Spinal cord (tissue), 10 donors: ENCODE data around the gene SENP1. TPM values are rescaled to one million over a fixed set of nuclear protein-coding genes. Genes with fewer than 3 reads are reported as not detected.

Experiments
- DNase-seq, 6 donors: peaks; one replicate each; pipeline versions ENCODE4 v3.0.0 to v3.0.0-alpha.2; 2013 to 2015; ENCODE audit warnings: low spot score in 6 of 6, low read depth in 4 of 6
- H3K27ac ChIP-seq: one replicate; pipeline ENCODE4 v1.5.1; 2013; ENCODE audit warnings: low read depth, low read length, control low read depth
- H3K27me3 ChIP-seq: one replicate; pipeline ENCODE4 v1.6.1; 2013; ENCODE audit warnings: low read length; ENCODE audit not compliant: control insufficient read depth, insufficient read depth
- H3K36me3 ChIP-seq: one replicate; pipeline ENCODE4 v1.6.1; 2013; ENCODE audit warnings: low read length; ENCODE audit not compliant: control insufficient read depth, insufficient read depth
- H3K4me1 ChIP-seq: one replicate; pipeline ENCODE4 v1.6.1; 2013; ENCODE audit warnings: low read length; ENCODE audit not compliant: control insufficient read depth, insufficient read depth
- H3K4me3 ChIP-seq: one replicate; pipeline ENCODE4 v1.5.1; 2013; ENCODE audit warnings: low read depth, low read length, control low read depth
- H3K9me3 ChIP-seq: one replicate; pipeline ENCODE4 v1.6.1; 2013; ENCODE audit warnings: low read length; ENCODE audit not compliant: control insufficient read depth, insufficient read depth
- WGBS: methylation state at CpG from one replicate; pipeline ENCODE4 v1.1.5; 2013; ENCODE audit warnings: missing lambda C conversion rate; ENCODE audit not compliant: insufficient coverage; 5-methylcytosine and 5-hydroxymethylcytosine counted together
- polyA plus RNA-seq, 2 donors: library from polyadenylated mRNA; unstranded; fragments of 120-200 nt; gene quantifications; one replicate each; pipeline ENCODE4 v1.2.1, GENCODE V29; 2013; ENCODE audit not compliant: insufficient read length in 2 of 2
- total RNA-seq, 2 donors: library from RNA; depleted of rRNA in 1 of 2; stranded (reverse); fragments of 120-200 nt in 1 of 2; fragments of >200 nt in 1 of 2; gene quantifications; one replicate each; pipeline versions ENCODE4 v1.2.3 to v1.2.4, GENCODE V29; 2013 to 2014
- donor health status: healthy.

SENP1 gene
- total and polyA plus RNA-seq, 4 donors: 12.3 to 30.2 (median 20.0) TPM

GRCh38 chr12:48024735-48025134 is 81.1 kb downstream of the SENP1 start:
- H3K27me3 ChIP-seq: peaks cover 10% of the 10 kb centered on the region

GRCh38 chr12:48023386-48023785 is 82.5 kb downstream of the SENP1 start:
- H3K4me1 ChIP-seq: peaks cover 26% of the 10 kb centered on the region
- H3K27me3 ChIP-seq: peaks cover 15% of the 10 kb centered on the region
- no peak overlapping the region for H3K4me3 ChIP-seq
- peak in 1 of 6 donors; percentile 7 for DNase-seq
- no peaks in the 10 kb centered on the region for H3K36me3 ChIP-seq
- WGBS: 42% methylated on average over 4 of the region's 5 CpGs
- no peak overlapping the region for H3K27ac ChIP-seq
- no peaks in the 10 kb centered on the region for H3K9me3 ChIP-seq

More at GRCh38 chr12:48024735-48025134, 81.1 kb downstream of the SENP1 start:
- no peak for DNase-seq
- H3K36me3 ChIP-seq: no peaks in the 10 kb centered on the region
- peaks cover 32% of the 10 kb centered on the region for H3K4me1 ChIP-seq
- H3K27ac ChIP-seq: no peak overlapping the region
- H3K4me3 ChIP-seq: no peak overlapping the region
- no peaks in the 10 kb centered on the region for H3K9me3 ChIP-seq
- 78% methylated on average over 8 of the region's 9 CpGs for WGBS

GRCh38 chr12:48022676-48023385 is 83.0 kb downstream of the SENP1 start:
- peaks cover 15% of the 10 kb centered on the region for H3K27me3 ChIP-seq
- no peak for DNase-seq
- H3K4me1 ChIP-seq: peaks cover 21% of the 10 kb centered on the region
- H3K36me3 ChIP-seq: no peaks in the 10 kb centered on the region
- 67% methylated on average over 5 of the region's 7 CpGs for WGBS
- no peak overlapping the region for H3K4me3 ChIP-seq
- H3K27ac ChIP-seq: no peak overlapping the region
- H3K9me3 ChIP-seq: no peaks in the 10 kb centered on the region

- Histone ChIP-seq H3K4me1 (peaks cover 14% of the 10 kb centered on the region), H3K9me3 (no peaks in the 10 kb centered on the region), H3K4me3 (no peak overlapping the region), H3K27me3 (peaks cover 15% of the 10 kb centered on the region), H3K27ac (no peak overlapping the region), H3K36me3 (no peaks in the 10 kb centered on the region)
- no CpG with 5 or more reads among the region's 3 CpGs for WGBS
- no peak for DNase-seq
Measured at GRCh38 chr12:48022180-48022521, 83.7 kb downstream of the SENP1 start.

GRCh38 chr12:48021485-48022179 is 84.2 kb downstream of the SENP1 start:
- H3K4me3 ChIP-seq: no peak overlapping the region
- WGBS: 28% methylated on average over 4 of the region's 5 CpGs
- H3K27ac ChIP-seq: no peak overlapping the region
- no peaks in the 10 kb centered on the region for H3K36me3 ChIP-seq
- H3K27me3 ChIP-seq: peaks cover 15% of the 10 kb centered on the region
- no peak for DNase-seq
- H3K4me1 ChIP-seq: peaks cover 10% of the 10 kb centered on the region
- no peaks in the 10 kb centered on the region for H3K9me3 ChIP-seq

GRCh38 chr12:48019639-48020265 is 86.1 kb downstream of the SENP1 start:
- peaks cover 4% of the 10 kb centered on the region for H3K4me1 ChIP-seq
- no peak overlapping the region for H3K27ac ChIP-seq
- H3K36me3 ChIP-seq: no peaks in the 10 kb centered on the region
- DNase-seq: no peak
- H3K9me3 ChIP-seq: no peaks in the 10 kb centered on the region
- H3K27me3 ChIP-seq: peaks cover 19% of the 10 kb centered on the region
- no CpG with 5 or more reads among the region's 3 CpGs for WGBS
- H3K4me3 ChIP-seq: no peak overlapping the region

GRCh38 chr12:48018618-48018995 is 87.3 kb downstream of the SENP1 start:
- no peaks in the 10 kb centered on the region for H3K36me3 ChIP-seq
- peaks cover 15% of the 10 kb centered on the region for H3K27me3 ChIP-seq
- H3K4me3 ChIP-seq: no peak overlapping the region
- H3K4me1 ChIP-seq: peaks cover 4% of the 10 kb centered on the region
- 67% methylated on average over 3 of the region's 4 CpGs for WGBS
- H3K27ac ChIP-seq: no peak overlapping the region
- no peak for DNase-seq
- no peaks in the 10 kb centered on the region for H3K9me3 ChIP-seq

- H3K4me3 ChIP-seq: no peak overlapping the region
- WGBS: 73% methylated on average over 4 of the region's 4 CpGs
- no peaks in the 10 kb centered on the region for H3K9me3 ChIP-seq
- H3K36me3 ChIP-seq: no peaks in the 10 kb centered on the region
- no peak for DNase-seq
- no peaks in the 10 kb centered on the region for H3K4me1 ChIP-seq
- peaks cover 12% of the 10 kb centered on the region for H3K27me3 ChIP-seq
- no peak overlapping the region for H3K27ac ChIP-seq
Measured at GRCh38 chr12:48017921-48018617, 87.8 kb downstream of the SENP1 start.

GRCh38 chr12:48017496-48017895 is 88.4 kb downstream of the SENP1 start:
- Histone ChIP-seq H3K36me3 (no peaks in the 10 kb centered on the region), H3K27me3 (peaks cover 12% of the 10 kb centered on the region), H3K9me3 (no peaks in the 10 kb centered on the region), H3K27ac (no peak overlapping the region), H3K4me1 (no peaks in the 10 kb centered on the region), H3K4me3 (no peak overlapping the region)
- WGBS: 21% methylated on average over 4 of the region's 5 CpGs
- DNase-seq: peak in 1 of 6 donors; percentile 20
